B cell (primary cell): ENCODE measurements around the gene ASTN1. TPM values are rescaled to one million over a fixed set of nuclear protein-coding genes. Genes with fewer than 3 reads are reported as not detected.

ENCODE experiments used
- ATAC-seq: fragments of 200-7000 bp; cut with Tn5 transposase; one replicate; pipeline ENCODE4 v1.10.0; 2021; ENCODE audit warnings: low read depth, mild to moderate bottlenecking, moderate number of reproducible peaks, moderate library complexity
- CTCF ChIA-PET: fragments of 350-600 bp; sonication (Branson Sonifier 250); formaldehyde crosslinking; loops from one replicate; lab custom pipeline; 2021; ENCODE audit warnings: antibody characterized with exemption, inconsistent platforms; lab: Charles Lee
- POLR2A ChIA-PET: fragments of 350-600 bp; sonication (Branson Sonifier 250); formaldehyde crosslinking; loops from one replicate; lab custom pipeline; 2021; ENCODE audit warnings: antibody characterized with exemption; lab: Charles Lee
- DNase-seq: peaks from one replicate; pipeline ENCODE4 v3.0.0; 2013
- H2AFZ ChIP-seq: 2 replicates; pipeline ENCODE4 v1.6.1; 2012; ENCODE audit warnings: mild to moderate bottlenecking, low read depth, low read length; ENCODE audit not compliant: insufficient read depth, poor library complexity, severe bottlenecking
- H3K27ac ChIP-seq, 2 donors: 1 replicate in 1 of 2; 2 replicates in 1 of 2; pipeline ENCODE4 v1.5.1; 2012 to 2013; ENCODE audit warnings: low read length in 2 of 2, mild to moderate bottlenecking in 2 of 2, moderate library complexity in 1 of 2
- H3K27me3 ChIP-seq, 4 experiments: fragments of 200-600 bp in 1 of 4; sonication (generic) in 1 of 4; replicated peaks in 1 of 4; 1 replicate in 2 of 4; 2 replicates in 2 of 4; pipeline versions ENCODE4 v1.6.1 to v1.7.0; 2013 to 2016; ENCODE audit warnings: low read length in 3 of 4, mild to moderate bottlenecking in 2 of 4, mixed read lengths in 1 of 4, moderate library complexity in 1 of 4; ENCODE audit not compliant: insufficient read depth in 4 of 4, control insufficient read depth in 3 of 4; ENCODE audit errors: control extremely low read depth in 1 of 4
- H3K36me3 ChIP-seq, 2 experiments: replicated peaks in 1 of 2; 1 replicate in 1 of 2; 2 replicates in 1 of 2; pipeline versions ENCODE4 v1.6.1 to v1.7.1; 2013; ENCODE audit warnings: low read length in 1 of 2; ENCODE audit not compliant: insufficient read depth in 2 of 2, control insufficient read depth in 1 of 2; ENCODE audit errors: control extremely low read depth in 1 of 2, extremely low read depth in 1 of 2
- H3K4me1 ChIP-seq, 2 donors: fragments of 200-600 bp in 1 of 2; sonication (generic) in 1 of 2; 1 replicate in 1 of 2; 2 replicates in 1 of 2; pipeline versions ENCODE4 v1.5.1 to v1.6.1; 2013 to 2017; ENCODE audit warnings: low read length in 2 of 2; ENCODE audit not compliant: control insufficient read depth in 2 of 2, insufficient read depth in 2 of 2
- H3K4me2 ChIP-seq: replicated peaks from 2 replicates; pipeline ENCODE3; 2012; ENCODE audit warnings: mild to moderate bottlenecking, low read depth, low read length; ENCODE audit not compliant: poor library complexity, severe bottlenecking
- H3K4me3 ChIP-seq, 5 experiments: fragments of 200-600 bp in 1 of 5; sonication (generic) in 1 of 5; 1 replicate in 3 of 5; 2 replicates in 2 of 5; pipeline versions ENCODE4 v1.5.1 to v1.7.0; 2011 to 2016; ENCODE audit warnings: low read length in 4 of 5, mild to moderate bottlenecking in 4 of 5, low read depth in 2 of 5, control low read depth in 1 of 5, moderate library complexity in 1 of 5; ENCODE audit not compliant: insufficient read depth in 1 of 5; ENCODE audit errors: control extremely low read depth in 1 of 5, extremely low read depth in 1 of 5
- H3K79me2 ChIP-seq: fragments of 200-600 bp; sonication (generic); one replicate; pipeline ENCODE4 v1.6.0; 2016; ENCODE audit warnings: low read length; ENCODE audit not compliant: control insufficient read depth, insufficient read depth
- H3K9ac ChIP-seq: fragments of 200-600 bp; sonication (generic); 2 replicates; pipeline ENCODE4 v1.6.1; 2017; ENCODE audit warnings: mild to moderate bottlenecking, low read length, moderate library complexity
- H3K9me3 ChIP-seq, 3 donors: one replicate each; pipeline versions ENCODE4 v1.6.1 to v1.7.1; 2013; ENCODE audit warnings: low read length in 2 of 3; ENCODE audit not compliant: control insufficient read depth in 2 of 3, insufficient read depth in 1 of 3; ENCODE audit errors: control extremely low read depth in 1 of 3
- H4K20me1 ChIP-seq: 2 replicates; pipeline ENCODE4 v1.6.0; 2012; ENCODE audit warnings: mild to moderate bottlenecking, low read length; ENCODE audit not compliant: insufficient read depth, control insufficient read depth, poor library complexity, severe bottlenecking
- H3K27ac Mint-ChIP-seq: one replicate; pipeline ENCODE4 v1.8.0; 2021; ENCODE audit warnings: mixed read lengths
- H3K27me3 Mint-ChIP-seq: one replicate; pipeline ENCODE4 v1.8.0; 2021; ENCODE audit warnings: mixed read lengths
- H3K4me1 Mint-ChIP-seq: one replicate; pipeline ENCODE4 v1.8.0; 2021; ENCODE audit warnings: mixed read lengths
- H3K4me3 Mint-ChIP-seq: one replicate; pipeline ENCODE4 v1.8.0; 2021; ENCODE audit warnings: mixed read lengths
- H3K9me3 Mint-ChIP-seq: one replicate; pipeline ENCODE4 v1.8.0; 2022; ENCODE audit warnings: mixed read lengths; ENCODE audit not compliant: insufficient read depth
- CTCF ChIP-seq: fragments of 200-600 bp; IDR thresholded peaks from one replicate; pipeline ENCODE4 v1.8.0; 2022; ENCODE audit warnings: antibody characterized with exemption, mild to moderate bottlenecking
- EZH2 ChIP-seq: IDR thresholded peaks from 2 replicates; pipeline ENCODE4 v1.6.1; 2012; ENCODE audit warnings: borderline replicate concordance, low read depth, mild to moderate bottlenecking, moderate library complexity, low read length; ENCODE audit not compliant: insufficient read depth, poor library complexity, severe bottlenecking
- WGBS: methylation state at CpG from one replicate; pipeline ENCODE4 v1.1.5; 2013; ENCODE audit warnings: missing lambda C conversion rate; ENCODE audit not compliant: insufficient coverage; 5-methylcytosine and 5-hydroxymethylcytosine counted together
- intact Hi-C: fragments of 100-400 bp; cut with micrococcal nuclease; formaldehyde crosslinking; loops from one replicate; pipeline ENCODE4 v1.10.0; 2022
- polyA minus RNA-seq: library from RNA; depleted of rRNA, polyadenylated mRNA; stranded (reverse); fragments of >200 nt; gene quantifications from 2 replicates; pipeline ENCODE4 v1.2.3, GENCODE V29; 2012
- polyA plus RNA-seq: library from polyadenylated mRNA; depleted of rRNA; stranded (reverse); fragments of >200 nt; gene quantifications from 2 replicates; pipeline ENCODE4 v1.2.3, GENCODE V29; 2012
- total RNA-seq, 2 donors: library from RNA; stranded (reverse); fragments of 120-200 nt in 1 of 2; gene quantifications; 1 replicate in 1 of 2; 2 replicates in 1 of 2; pipeline versions ENCODE4 v1.2.3 to v1.2.4, GENCODE V29; 2013 to 2022

ASTN1 gene
- total RNA-seq (not detected in 2 replicates), polyA plus RNA-seq (not detected in 2 replicates), polyA minus RNA-seq (not detected in 2 replicates)
- total RNA-seq (2013): 0.19 TPM

DNA sequence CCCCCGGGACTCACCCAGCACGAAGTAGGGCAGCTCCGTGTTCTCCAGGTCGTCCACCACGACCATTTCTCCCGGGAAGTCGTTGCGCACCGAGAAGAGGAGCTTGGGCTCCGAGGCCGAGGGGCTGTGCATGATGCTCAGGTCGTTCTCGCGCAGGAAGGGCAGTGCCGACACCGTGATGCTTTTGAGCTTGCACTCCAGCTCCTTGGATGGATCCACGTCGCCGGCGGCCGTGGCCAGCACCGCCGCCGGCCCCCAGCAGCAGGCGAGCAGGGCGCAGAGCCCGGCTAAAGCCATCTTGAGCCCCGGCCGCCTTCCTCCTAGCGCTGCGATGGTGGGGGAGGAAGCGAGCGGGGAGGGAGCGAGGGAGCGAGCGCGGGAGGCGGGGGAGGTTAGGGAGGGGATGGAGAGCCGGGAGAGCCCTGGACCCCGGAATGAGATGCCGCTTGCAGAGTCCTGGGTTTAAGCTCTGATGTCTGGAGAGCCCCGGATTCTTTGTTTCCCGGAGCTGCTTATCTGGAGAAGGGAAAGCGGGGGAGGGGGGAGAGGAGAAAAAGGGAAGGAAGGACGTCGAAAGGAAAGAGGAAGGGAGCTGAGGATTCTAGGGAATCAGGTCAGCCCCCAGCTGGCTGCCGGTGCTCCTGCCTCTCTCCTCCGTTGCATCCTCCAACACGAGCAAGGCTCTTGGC is at the start of gene ASTN1:
TSS of gene ASTN1 (minus strand) at position 333 of the 689 bp plus-strand sequence. CDS start at position 297, 36 bp downstream.
- intact Hi-C loops: no loop called here
- Histone ChIP-seq H3K9me3 (peaks cover 0 to 2% (median 0%) of the 10 kb centered on the region in 3 donors), H3K4me2 (peak within 1 kb of the TSS; percentile 13), H3K79me2 (no peaks in the 10 kb centered on the region), H3K4me3 (no peak within 1 kb of the TSS), H3K27ac (no peak within 1 kb of the TSS), H4K20me1 (no peaks in the 10 kb centered on the region), H3K9ac (no peak within 1 kb of the TSS), H3K27me3 (peaks cover 0 to 21% (median 14%) of the 10 kb centered on the region in 4 experiments), H2AFZ (no peak within 1 kb of the TSS), H3K4me1 (peaks cover 0 to 4% of the 10 kb centered on the region in 2 donors), H3K36me3 (no peaks in the 10 kb centered on the region)
- DNase-seq: no peak
- Mint-ChIP-seq H3K27ac (no peak within 1 kb of the TSS), H3K9me3 (no peaks in the 10 kb centered on the region), H3K27me3 (peaks cover 28% of the 10 kb centered on the region), H3K4me1 (peaks cover 7% of the 10 kb centered on the region), H3K4me3 (no peak within 1 kb of the TSS)
- 5% methylated on average over 46 of the region's 49 CpGs for WGBS
- CTCF ChIA-PET: no interaction called here
- POLR2A ChIA-PET: no interaction called here
- TF ChIP-seq EZH2: no peak
- no peak for TF ChIP-seq CTCF
- ATAC-seq: no peak

DNA sequence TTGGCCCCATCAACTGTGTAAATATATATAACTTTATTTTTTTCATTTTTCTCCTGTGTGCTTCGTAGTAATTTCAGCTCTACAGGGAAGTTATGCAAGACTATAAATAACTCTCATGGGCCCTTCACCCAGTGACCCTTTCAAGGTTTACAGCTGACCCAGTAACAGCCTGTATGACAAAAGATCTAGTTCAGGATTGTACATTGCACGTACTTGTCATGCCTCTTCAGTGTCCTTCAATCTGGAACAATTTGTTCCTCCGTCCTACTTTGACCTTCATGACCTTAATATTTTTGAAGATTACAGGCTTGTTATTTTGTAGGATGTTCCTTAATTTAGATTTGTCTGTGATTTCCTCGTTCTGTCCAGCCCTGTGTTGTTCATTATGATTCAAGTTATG is 46.7 kb upstream of the ASTN1 start:
- no peak overlapping the region for H3K27ac ChIP-seq
- no peak overlapping the region for H3K4me3 Mint-ChIP-seq
- no peaks in the 10 kb centered on the region for H4K20me1 ChIP-seq
- H3K4me2 ChIP-seq: no peak overlapping the region
- no peaks in the 10 kb centered on the region for H3K79me2 ChIP-seq
- TF ChIP-seq CTCF (no peak), EZH2 (no peak)
- no peak overlapping the region for H3K27ac Mint-ChIP-seq
- ATAC-seq (no peak), DNase-seq (no peak)
- 33% methylated on average over 1 of the region's 4 CpGs for WGBS
- intact Hi-C loops: no loop called here
- no peaks in the 10 kb centered on the region for H3K36me3 ChIP-seq
- H3K4me1 Mint-ChIP-seq: no peaks in the 10 kb centered on the region
- CTCF ChIA-PET: no interaction called here
- no peaks in the 10 kb centered on the region for H3K4me1 ChIP-seq
- POLR2A ChIA-PET: no interaction called here
- H3K9me3 Mint-ChIP-seq: peaks cover 3% of the 10 kb centered on the region
- no peaks in the 10 kb centered on the region for H3K27me3 ChIP-seq
- no peak overlapping the region for H2AFZ ChIP-seq
- H3K4me3 ChIP-seq: no peak overlapping the region
- no peaks in the 10 kb centered on the region for H3K27me3 Mint-ChIP-seq
- no peak overlapping the region for H3K9ac ChIP-seq
- H3K9me3 ChIP-seq: peaks cover 0 to 3% (median 0%) of the 10 kb centered on the region in 3 donors
